GM19193 (cell line): ENCODE measurements around the gene STRN.

Experiments used
- POLR2A ChIP-seq: IDR thresholded peaks from 4 replicates; pipeline ENCODE4 v1.6.1; 2011; ENCODE audit not compliant: insufficient read depth, insufficient read length; ENCODE audit errors: extremely low read depth

The STRN gene

GRCh38 chr2:36915627-36916026, 50.7 kb downstream of the STRN start:
- no peak for TF ChIP-seq POLR2A

GRCh38 chr2:36912695-36913094, 53.6 kb downstream of the STRN start:
- TF ChIP-seq POLR2A, result no peak

GRCh38 chr2:36911012-36911411, 55.3 kb downstream of the STRN start:
- TF ChIP-seq POLR2A, result no peak

GRCh38 chr2:36906277-36906676, 60.1 kb downstream of the STRN start:
- no peak for TF ChIP-seq POLR2A

GRCh38 chr2:36904636-36905035, 61.7 kb downstream of the STRN start:
- no peak for TF ChIP-seq POLR2A

GRCh38 chr2:36902385-36903120, 63.8 kb downstream of the STRN start:
- no peak for TF ChIP-seq POLR2A

GRCh38 chr2:36892805-36893204, 73.5 kb downstream of the STRN start:
- TF ChIP-seq POLR2A, result no peak

GRCh38 chr2:36889795-36890194, 76.5 kb downstream of the STRN start:
- no peak for TF ChIP-seq POLR2A

GRCh38 chr2:36886664-36887063, 79.7 kb downstream of the STRN start:
- TF ChIP-seq POLR2A, result no peak

GRCh38 chr2:36885605-36886004, 80.7 kb downstream of the STRN start:
- no peak for TF ChIP-seq POLR2A

- TF ChIP-seq POLR2A, result no peak
These were observed 83.8 kb downstream of the STRN start for GRCh38 chr2:36882532-36882931.

GRCh38 chr2:36881816-36882215, 84.5 kb downstream of the STRN start:
- TF ChIP-seq POLR2A, result no peak

- no peak for TF ChIP-seq POLR2A
These were observed 87.9 kb downstream of the STRN start for GRCh38 chr2:36878429-36878828.

- TF ChIP-seq POLR2A, result no peak
These were observed 95.1 kb downstream of the STRN start for GRCh38 chr2:36871068-36871707.

- TF ChIP-seq POLR2A, result no peak
These were observed 96.7 kb downstream of the STRN start for GRCh38 chr2:36869606-36870005.

- no peak for TF ChIP-seq POLR2A
These were observed 104.4 kb downstream of the STRN start for GRCh38 chr2:36861896-36862295.
